ENCODE measurements around the gene BTLA. TPM values are rescaled to one million over a fixed set of nuclear protein-coding genes. Genes with fewer than 3 reads are reported as not detected.

BTLA gene
- total and polyA plus RNA-seq, 2 of the 8 experiments (the other 6 are each of a cell fraction or from before 2014, with no cell fraction given), result not detected

- H2BK5ac ChIP-seq (ENCODE audit: low read depth, low read length), result peak overlapping the region; percentile 89; the same call in 1 of the 2 replicates
- H2AFZ ChIP-seq (ENCODE audit: low read length), result 0 out of 2 replicates have a peak overlapping the region, but pooled peaks have one; percentile 7
- H4K8ac ChIP-seq (ENCODE audit: extremely low read depth, insufficient read depth, low read length), result no peak overlapping the region
- H3K23ac ChIP-seq (ENCODE audit: insufficient read length), result no peak overlapping the region
- H3K56ac ChIP-seq (replicated peaks; ENCODE audit: insufficient read length, low read depth, low read length), result peak overlapping the region; percentile 19
- no peaks in the 10 kb centered on the region for H3K79me1 ChIP-seq (ENCODE audit: low read depth, low read length)
- peak overlapping the region in 1 of 2 experiments; percentile 60; a peak in 2 of 4 replicates for H3K4me2 ChIP-seq (ENCODE audit: insufficient read depth in 1 of 2, low read depth in 2 of 2, low read length in 2 of 2)
- FAIRE-seq (no peak), DNase-seq (ENCODE audit: low read depth in 1 of 2, low spot score in 2 of 2) (no peak)
- peak overlapping the region; percentile 13 for H4K5ac ChIP-seq (ENCODE audit: insufficient read length, low read depth, low read length)
- H3K79me2 ChIP-seq (ENCODE audit: control insufficient read depth in 1 of 2, insufficient read depth in 2 of 2, low read length in 2 of 2), result peaks cover 0 to 9% of the 10 kb centered on the region in 2 experiments; a peak in 3 of 4 replicates
- H3K18ac ChIP-seq (ENCODE audit: extremely low read depth, low read length), result peak overlapping the region; percentile 87
- H3K4me1 ChIP-seq (replicated peaks in 1 of 4; ENCODE audit: control insufficient read depth in 3 of 4, insufficient read depth in 4 of 4, low read length in 3 of 4), result peaks cover 0 to 10% (median 2%) of the 10 kb centered on the region in 4 experiments; a peak in 2 of 7 replicates
- ChIA-PET POLR2A (ENCODE audit: partially characterized antibody) (interaction anchor here (0.7 to 2.0 kb wide), 4 partner anchors 10 to 123 kb away, joined by 3 to 8 read pairs (median 4); partner anchors contain the start of gene CD200), CTCF (ENCODE audit: partially characterized antibody) (interaction anchor here (1.5 kb wide), 1 partner anchor 7 kb away, joined by 3 read pairs; no protein-coding TSS in a partner anchor)
- H3K36me3 ChIP-seq (ENCODE audit: control insufficient read depth in 2 of 4, insufficient read depth in 4 of 4, low read length in 3 of 4), result no peaks in the 10 kb centered on the region; a peak in 2 of 8 replicates
- H3K14ac ChIP-seq (ENCODE audit: insufficient read length), result no peak overlapping the region
- no peak overlapping the region for H3K27ac ChIP-seq (ENCODE audit: low read depth, low read length)
- H2AK5ac ChIP-seq (ENCODE audit: low read depth, low read length), result no peak overlapping the region
- H3K27me3 ChIP-seq (replicated peaks in 1 of 4; ENCODE audit: control insufficient read depth in 3 of 4, extremely low read depth in 1 of 4, insufficient read depth in 3 of 4, low read length in 3 of 4), result no peaks in the 10 kb centered on the region
- no peaks in the 10 kb centered on the region for H4K20me1 ChIP-seq (replicated peaks in 1 of 2; ENCODE audit: control insufficient read depth in 1 of 2, insufficient read depth in 2 of 2, low read length in 2 of 2)
- no peak overlapping the region for H3K4ac ChIP-seq (replicated peaks; ENCODE audit: insufficient read length, low read depth, low read length)
- no peak overlapping the region; the same call in 1 of the 2 replicates for H2BK12ac ChIP-seq (ENCODE audit: low read depth, low read length)
- H2BK20ac ChIP-seq (ENCODE audit: low read length), result peak overlapping the region; percentile 77; the same call in 1 of the 2 replicates
- H3K9ac ChIP-seq (replicated peaks in 1 of 4; ENCODE audit: extremely low read depth in 1 of 4, low read depth in 3 of 4, low read length in 3 of 4), result no peak overlapping the region
- peak overlapping the region in 2 of 4 experiments; percentile 4 to 33; a peak in 2 of 8 replicates for H3K4me3 ChIP-seq (ENCODE audit: extremely low read depth in 1 of 4, insufficient read depth in 2 of 4, low read depth in 3 of 4, low read length in 4 of 4)
- WGBS, 2 experiments (ENCODE audit: extremely low coverage in 1 of 2, insufficient coverage in 1 of 2, insufficient read length in 1 of 2, insufficient replicate concordance in 2 of 2, low coverage in 1 of 2, low lambda C conversion rate in 2 of 2, missing lambda C conversion rate in 1 of 2), result 84% methylated on average over 2 of the region's 2 CpGs; no CpG with 5 or more reads in 1 of the 2 experiments
- peak overlapping the region; percentile 96 for H2BK120ac ChIP-seq (replicated peaks; ENCODE audit: low read depth, low read length)
- peak overlapping the region; percentile 61 for H4K91ac ChIP-seq (replicated peaks; ENCODE audit: insufficient read length, low read length)
- H3K9me3 ChIP-seq (ENCODE audit: insufficient read depth in 2 of 2, low read depth in 1 of 2, low read length in 1 of 2), result no peaks in the 10 kb centered on the region; a peak in 1 of 4 replicates
- H2BK15ac ChIP-seq (ENCODE audit: low read length), result peak overlapping the region; percentile 77; the same call in 1 of the 2 replicates
- no peaks in the 10 kb centered on the region for H3K23me2 ChIP-seq (ENCODE audit: low read depth, low read length)
- TF ChIP-seq HDAC6 (IDR thresholded peaks at IDR 0.05; ENCODE audit: low read depth, low read length) (no peak), ASH2L (IDR thresholded peaks at IDR 0.05; ENCODE audit: low read length) (no peak), POLR2A (IDR thresholded peaks at IDR 0.05; ENCODE audit: control extremely low read depth in 1 of 2, low read depth in 2 of 2, low read length in 2 of 2) (no peak), YY1 (IDR thresholded peaks at IDR 0.05; ENCODE audit: low read depth, low read length) (no peak), RXRA (IDR thresholded peaks at IDR 0.05; ENCODE audit: insufficient read depth, low read depth, low read length) (no peak), RBBP5 (IDR thresholded peaks at IDR 0.05; ENCODE audit: borderline replicate concordance, low read depth, low read length) (no peak), RNF2 (IDR thresholded peaks at IDR 0.05; ENCODE audit: borderline replicate concordance, low read depth, low read length, missing control alignments, poor library complexity, severe bottlenecking) (no peak), CBX5 (IDR thresholded peaks at IDR 0.05; ENCODE audit: low read depth, low read length) (no peak), CHD2 (IDR thresholded peaks at IDR 0.05; ENCODE audit: low read length) (no peak), E2F6 (IDR thresholded peaks at IDR 0.05) (no peak)
Measured at GRCh38 chr3:112425858-112426750, 73.2 kb downstream of the BTLA start.

All from H1 (cell line).